GM19023 (cell line): Measurements from ENCODE around the gene ZBTB9.

Source experiments
- ATAC-seq: cut with Tn5 transposase; IDR thresholded peaks from one replicate; pipeline ENCODE4 v1.9.1; 2021; ENCODE audit warnings: mild to moderate bottlenecking, moderate library complexity; ENCODE audit not compliant: unreplicated experiment

Gene ZBTB9

GRCh38 chr6:33418690-33419291 is 35.6 kb upstream of the ZBTB9 start:
- no peak for ATAC-seq

- no peak for ATAC-seq
Measured at GRCh38 chr6:33419580-33420490, 34.5 kb upstream of the ZBTB9 start, which contains the start of gene SYNGAP1. Gene SYNGAP1, plus strand, starts transcription at chr6:33420065. Its CDS starts 200 bp downstream, at chr6:33420265.

GRCh38 chr6:33420491-33421343 is 33.7 kb upstream of the ZBTB9 start:
- no peak for ATAC-seq

GRCh38 chr6:33421344-33421643 is 33.1 kb upstream of the ZBTB9 start:
- ATAC-seq, result no peak

- no peak for ATAC-seq
Measured at GRCh38 chr6:33423777-33424176, 30.6 kb upstream of the ZBTB9 start.

GRCh38 chr6:33424855-33425667 is 29.3 kb upstream of the ZBTB9 start:
- no peak for ATAC-seq

GRCh38 chr6:33425668-33426577 is 28.5 kb upstream of the ZBTB9 start:
- peak; percentile 42 for ATAC-seq

- ATAC-seq, result no peak
Measured at GRCh38 chr6:33426590-33427511, 27.5 kb upstream of the ZBTB9 start.

GRCh38 chr6:33427585-33428223 is 26.7 kb upstream of the ZBTB9 start:
- no peak for ATAC-seq

- ATAC-seq, result no peak
Measured at GRCh38 chr6:33428224-33428965, 26.0 kb upstream of the ZBTB9 start.

GRCh38 chr6:33428966-33429749 is 25.2 kb upstream of the ZBTB9 start:
- no peak for ATAC-seq

GRCh38 chr6:33429750-33430052 is 24.7 kb upstream of the ZBTB9 start:
- ATAC-seq, result no peak

GRCh38 chr6:33430334-33430733 is 24.0 kb upstream of the ZBTB9 start:
- ATAC-seq, result no peak

GRCh38 chr6:33430991-33431879 is 23.1 kb upstream of the ZBTB9 start:
- peak; percentile 49 for ATAC-seq

GRCh38 chr6:33431880-33432541 is 22.4 kb upstream of the ZBTB9 start:
- no peak for ATAC-seq
